Suprapubic skin (tissue), 4 donors: ENCODE data around the gene ESRRB. TPM values are rescaled to one million over a fixed set of nuclear protein-coding genes. Genes with fewer than 3 reads are reported as not detected.

Experiments
- DNase-seq, 2 donors: peaks; one replicate each; pipeline ENCODE4 v3.0.0-alpha.2; 2019; ENCODE audit warnings: low spot score in 2 of 2
- H3K27ac ChIP-seq: fragments of 200-600 bp; sonication (generic); one replicate; pipeline ENCODE4 v1.5.1; 2019
- H3K27me3 ChIP-seq: fragments of 200-600 bp; sonication (generic); one replicate; pipeline ENCODE4 v1.5.1; 2019
- H3K36me3 ChIP-seq: fragments of 200-600 bp; sonication (generic); one replicate; pipeline ENCODE4 v1.5.1; 2019
- H3K4me1 ChIP-seq: fragments of 200-600 bp; sonication (generic); one replicate; pipeline ENCODE4 v1.5.1; 2019
- H3K4me3 ChIP-seq: fragments of 200-600 bp; sonication (generic); one replicate; pipeline ENCODE4 v1.5.1; 2019; ENCODE audit warnings: mild to moderate bottlenecking
- H3K9me3 ChIP-seq: fragments of 200-600 bp; sonication (generic); one replicate; pipeline ENCODE4 v1.5.1; 2019
- CTCF ChIP-seq, 2 donors: fragments of 200-600 bp in 1 of 2; fragments of 450-650 bp in 1 of 2; sonication (generic) in 1 of 2; IDR thresholded peaks; one replicate each; pipeline ENCODE4 v1.5.1; 2016 to 2019; ENCODE audit warnings: antibody characterized with exemption in 2 of 2, mild to moderate bottlenecking in 1 of 2, moderate library complexity in 1 of 2
- EP300 ChIP-seq: sonication (generic); formaldehyde crosslinking; IDR thresholded peaks from one replicate; pipeline ENCODE4 v1.6.1; 2017; ENCODE audit warnings: antibody characterized with exemption
- POLR2A ChIP-seq, 2 donors: fragments of 450-650 bp; IDR thresholded peaks; one replicate each; pipeline ENCODE4 v1.6.1; 2017; ENCODE audit warnings: antibody characterized with exemption in 2 of 2, mild to moderate bottlenecking in 2 of 2, moderate library complexity in 2 of 2
- POLR2AphosphoS5 ChIP-seq, 3 donors: sonication (generic); formaldehyde crosslinking; IDR thresholded peaks; one replicate each; pipeline ENCODE4 v1.6.1; 2017; ENCODE audit warnings: antibody characterized with exemption in 3 of 3
- whole genome bisulfite sequencing: methylation state at CpG from one replicate; pipeline ENCODE4 v1.1.5; 2018; 5-methylcytosine and 5-hydroxymethylcytosine counted together
- total RNA-seq, 4 donors: library from RNA; depleted of rRNA; stranded (reverse); fragments of >200 nt; gene quantifications; one replicate each; pipeline ENCODE4 v1.1.0, GENCODE V29; 2016

Gene ESRRB
- total RNA-seq, 4 donors from 2014 or later: 0.38 TPM; not detected in 3

DNA sequence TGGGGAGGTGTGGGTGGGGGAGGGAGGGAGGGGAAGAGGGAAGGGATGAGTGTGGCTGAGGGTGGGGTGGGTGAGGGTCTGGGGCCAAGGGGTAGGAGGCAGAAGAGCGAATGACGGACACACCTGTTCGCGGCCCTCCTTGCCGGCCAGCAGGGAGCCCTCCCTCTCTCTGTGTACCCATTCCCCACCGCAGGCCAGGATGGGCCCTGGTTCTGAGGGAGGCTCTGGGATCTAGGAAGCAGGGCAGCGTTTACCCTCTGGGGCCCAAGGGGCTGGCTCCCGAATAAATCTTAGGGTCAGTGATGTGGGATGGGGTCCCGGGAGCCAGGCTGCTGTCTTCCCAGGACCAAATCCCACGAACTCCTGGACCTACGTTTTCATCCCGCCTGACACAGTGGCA, 46.0 kb upstream of the ESRRB start:
- H3K4me1 ChIP-seq: peaks cover 3% of the 10 kb centered on the region
- H3K9me3 ChIP-seq: no peaks in the 10 kb centered on the region
- H3K4me3 ChIP-seq: no peak overlapping the region
- DNase-seq: no peak
- H3K27me3 ChIP-seq: peaks cover 38% of the 10 kb centered on the region
- no peak overlapping the region for H3K27ac ChIP-seq
- H3K36me3 ChIP-seq: no peaks in the 10 kb centered on the region
- 7% methylated on average over 6 of the region's 12 CpGs for WGBS
- no peak for TF ChIP-seq CTCF (IDR thresholded peaks at IDR 0.05)
- TF ChIP-seq POLR2A (IDR thresholded peaks at IDR 0.05): no peak
- no peak for TF ChIP-seq POLR2AphosphoS5 (IDR thresholded peaks at IDR 0.05)
- TF ChIP-seq EP300: no peak

DNA sequence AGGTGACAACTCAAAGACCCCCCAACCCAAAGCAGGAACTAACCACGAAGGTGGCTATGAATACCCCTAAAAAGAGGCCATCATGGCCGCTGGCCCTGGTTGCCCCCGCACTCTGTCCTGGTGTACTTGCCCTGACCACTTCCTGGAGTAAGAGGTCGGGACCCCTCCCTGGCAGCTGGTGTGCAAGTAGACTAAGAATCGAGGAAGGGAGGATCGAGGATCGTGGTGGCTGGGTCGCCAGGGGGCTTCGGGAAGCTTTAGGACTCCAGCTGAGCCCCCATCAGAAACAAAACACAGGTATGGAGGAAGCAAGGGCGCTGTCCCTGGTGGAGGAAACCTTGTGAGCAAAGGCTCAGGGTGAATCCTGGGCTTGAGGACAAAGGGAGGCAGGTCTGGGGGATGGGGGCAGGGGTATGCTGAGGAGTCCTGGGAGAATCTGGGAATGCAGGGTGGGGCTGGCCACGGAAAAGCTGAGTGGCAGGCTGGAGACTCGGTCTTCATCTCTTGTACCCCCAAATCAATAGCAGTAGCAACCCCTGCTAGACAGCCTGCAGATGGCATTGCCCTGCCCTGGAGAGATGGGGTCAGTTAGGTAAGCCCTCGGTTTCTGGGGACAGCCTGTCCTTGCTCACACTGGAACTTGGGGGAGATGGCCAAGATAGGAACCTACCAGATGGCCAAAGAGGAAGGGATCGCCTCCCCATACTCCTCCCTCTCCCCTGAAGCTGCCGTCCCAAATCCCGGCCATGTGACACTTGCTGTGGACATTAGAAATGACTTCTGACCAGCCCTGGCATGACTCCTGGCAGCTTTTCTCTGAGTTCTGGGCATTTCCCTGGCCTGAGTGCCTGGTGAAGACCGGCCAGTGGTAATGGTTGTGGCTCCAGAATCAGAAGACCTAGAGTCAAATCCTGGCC, 45.3 kb upstream of the ESRRB start:
- DNase-seq: no peak
- WGBS: 39% methylated on average over 13 of the region's 17 CpGs
- no peak for TF ChIP-seq CTCF (IDR thresholded peaks at IDR 0.05)
- no peak for TF ChIP-seq POLR2AphosphoS5 (IDR thresholded peaks at IDR 0.05)
- no peak for TF ChIP-seq EP300
- TF ChIP-seq POLR2A (IDR thresholded peaks at IDR 0.05): no peak
- Histone ChIP-seq H3K4me3 (no peak overlapping the region), H3K36me3 (no peaks in the 10 kb centered on the region), H3K27me3 (peaks cover 38% of the 10 kb centered on the region), H3K27ac (no peak overlapping the region), H3K9me3 (no peaks in the 10 kb centered on the region), H3K4me1 (peaks cover 3% of the 10 kb centered on the region)

DNA sequence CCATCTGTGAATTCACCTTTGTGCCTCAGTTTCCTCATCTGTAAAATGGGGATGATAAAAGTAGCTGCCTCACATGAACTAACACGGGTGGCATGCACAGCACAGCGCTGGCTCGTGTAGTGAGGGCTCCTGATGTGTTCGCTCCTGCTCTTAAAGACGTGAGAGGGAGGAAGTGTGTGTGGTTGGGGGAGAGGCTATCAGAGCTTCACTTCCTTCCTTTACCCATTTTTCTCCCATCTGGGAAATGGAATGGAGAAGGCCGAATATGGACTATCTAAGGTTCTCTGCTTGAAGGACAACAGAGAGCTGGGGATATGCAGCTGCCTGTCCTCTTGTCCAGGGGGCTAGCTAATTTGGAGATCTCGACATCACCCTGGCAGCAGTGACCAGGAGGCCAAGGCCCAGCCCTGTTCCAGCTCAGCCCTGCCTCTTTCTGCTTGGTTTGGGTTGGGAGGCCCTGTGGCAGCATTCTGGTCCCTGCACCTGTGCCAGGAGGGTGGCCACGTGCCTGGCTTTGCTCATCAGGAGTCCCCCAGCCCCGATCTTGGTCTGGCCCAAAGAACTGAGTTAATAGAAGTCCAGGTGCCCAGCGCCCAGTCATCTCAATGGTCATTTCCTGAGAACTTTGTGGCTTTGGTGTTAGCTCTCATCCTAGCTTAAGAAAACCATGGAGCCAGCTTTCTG, 44.5 kb upstream of the ESRRB start:
- Histone ChIP-seq H3K9me3 (no peaks in the 10 kb centered on the region), H3K27me3 (peaks cover 38% of the 10 kb centered on the region), H3K36me3 (no peaks in the 10 kb centered on the region), H3K27ac (no peak overlapping the region), H3K4me3 (no peak overlapping the region), H3K4me1 (peaks cover 3% of the 10 kb centered on the region)
- TF ChIP-seq POLR2AphosphoS5 (IDR thresholded peaks at IDR 0.05) (no peak), CTCF (IDR thresholded peaks at IDR 0.05) (no peak), EP300 (no peak), POLR2A (IDR thresholded peaks at IDR 0.05) (no peak)
- DNase-seq: peak in 1 of 2 donors; percentile 19
- 67% methylated on average over 10 of the region's 10 CpGs for WGBS

DNA sequence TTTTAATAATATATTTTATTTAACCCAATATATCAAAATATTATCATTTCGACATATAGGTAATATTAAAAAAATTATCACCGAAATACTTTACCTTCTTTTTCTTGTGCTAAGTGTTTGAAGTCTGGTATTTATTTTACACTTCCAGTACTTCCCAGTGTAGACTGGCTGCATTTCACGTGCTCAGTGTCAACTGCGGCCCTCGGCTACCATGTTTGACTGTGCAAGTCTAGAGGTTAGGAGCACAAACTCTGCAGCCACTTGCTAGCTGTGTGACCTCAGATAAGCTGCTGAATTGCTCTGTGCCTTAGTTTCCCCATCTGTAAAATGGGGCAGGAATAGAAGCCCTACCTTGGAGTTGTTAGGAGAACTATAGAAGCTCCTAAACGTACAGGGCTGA, 42.3 kb upstream of the ESRRB start:
- H3K4me3 ChIP-seq: no peak overlapping the region
- 87% methylated on average over 6 of the region's 6 CpGs for WGBS
- H3K36me3 ChIP-seq: no peaks in the 10 kb centered on the region
- H3K27me3 ChIP-seq: peaks cover 29% of the 10 kb centered on the region
- TF ChIP-seq POLR2AphosphoS5 (IDR thresholded peaks at IDR 0.05) (no peak), POLR2A (IDR thresholded peaks at IDR 0.05) (no peak), CTCF (IDR thresholded peaks at IDR 0.05) (no peak), EP300 (no peak)
- peaks cover 3% of the 10 kb centered on the region for H3K4me1 ChIP-seq
- no peak overlapping the region for H3K27ac ChIP-seq
- no peaks in the 10 kb centered on the region for H3K9me3 ChIP-seq
- DNase-seq: peak in 1 of 2 donors; percentile 17

GRCh38 chr14:76334316-76334715, 41.6 kb upstream of the ESRRB start:
- H3K9me3 ChIP-seq: no peaks in the 10 kb centered on the region
- H3K4me1 ChIP-seq: peaks cover 3% of the 10 kb centered on the region
- no peak overlapping the region for H3K4me3 ChIP-seq
- peaks cover 24% of the 10 kb centered on the region for H3K27me3 ChIP-seq
- H3K36me3 ChIP-seq: no peaks in the 10 kb centered on the region
- no peak overlapping the region for H3K27ac ChIP-seq
- no peak for TF ChIP-seq POLR2AphosphoS5 (IDR thresholded peaks at IDR 0.05)
- no peak for TF ChIP-seq POLR2A (IDR thresholded peaks at IDR 0.05)
- no peak for TF ChIP-seq EP300
- no peak for TF ChIP-seq CTCF (IDR thresholded peaks at IDR 0.05)
- DNase-seq: no peak
- WGBS: 78% methylated on average over 11 of the region's 11 CpGs
